ENCODE results near the gene OSGEP.

GRCh38 chr14:20397511-20397910, 57.1 kb downstream of the OSGEP start:
- TF ChIP-seq CTCF (IDR thresholded peaks at IDR 0.05), result no peak
- no peak for TF ChIP-seq POLR2A (IDR thresholded peaks at IDR 0.05)
